A673 (cell line): ENCODE data around the gene EIPR1. TPM values are rescaled to one million over a fixed set of nuclear protein-coding genes. Genes with fewer than 3 reads are reported as not detected.

ENCODE experiments used
- BruUV-seq: library from RNA; stranded (reverse); fragments of 400-500 nt; replicated peaks from 2 replicates; lab custom pipeline; 2021; lab: Mats Ljungman, UMichigan
- CTCF ChIA-PET: fragments of 300-600 bp; sonication (Branson Sonifier 250); formaldehyde crosslinking; loops from one replicate; lab custom pipeline; 2022; ENCODE audit warnings: antibody characterized with exemption; lab: Charles Lee
- POLR2A ChIA-PET: fragments of 300-600 bp; sonication (Branson Sonifier 250); formaldehyde crosslinking; loops from one replicate; lab custom pipeline; 2022; ENCODE audit warnings: antibody characterized with exemption; ENCODE audit not compliant: low non-redundant PET; lab: Charles Lee
- DNase-seq: peaks from one replicate; pipeline ENCODE4 v3.0.0-alpha.2; 2015; ENCODE audit warnings: low spot score
- H3K27ac ChIP-seq: fragments of 200-600 bp; sonication (generic); 2 replicates; pipeline ENCODE4 v1.5.1; 2016; ENCODE audit warnings: mixed run types, low read depth, mild to moderate bottlenecking, mixed read lengths, antibody characterized with exemption, low read length; ENCODE audit not compliant: poor library complexity, severe bottlenecking
- H3K27me3 ChIP-seq: fragments of 200-600 bp; sonication (generic); replicated peaks from 2 replicates; pipeline ENCODE4 v1.6.1; 2017; ENCODE audit warnings: mixed run types, low read depth, mild to moderate bottlenecking, mixed read lengths, antibody characterized with exemption, low read length; ENCODE audit not compliant: insufficient read depth, poor library complexity
- H3K36me3 ChIP-seq: fragments of 200-600 bp; sonication (generic); 2 replicates; pipeline ENCODE4 v1.6.1; 2016; ENCODE audit warnings: mixed run types, mild to moderate bottlenecking, mixed read lengths, antibody characterized with exemption, low read length; ENCODE audit not compliant: insufficient read depth, poor library complexity, severe bottlenecking
- H3K4me1 ChIP-seq: fragments of 200-600 bp; sonication (generic); 2 replicates; pipeline ENCODE4 v1.6.1; 2017; ENCODE audit warnings: mixed run types, mild to moderate bottlenecking, mixed read lengths, antibody characterized with exemption, low read length; ENCODE audit not compliant: insufficient read depth, poor library complexity, severe bottlenecking
- H3K4me3 ChIP-seq: fragments of 200-600 bp; sonication (generic); 2 replicates; pipeline ENCODE4 v1.5.1; 2016; ENCODE audit warnings: low read depth, mixed run types, mild to moderate bottlenecking, mixed read lengths, low read length; ENCODE audit not compliant: poor library complexity, severe bottlenecking
- H3K9me3 ChIP-seq: fragments of 200-600 bp; sonication (generic); 2 replicates; pipeline ENCODE4 v1.6.1; 2016; ENCODE audit warnings: mixed run types, low read depth, mild to moderate bottlenecking, mixed read lengths, antibody characterized with exemption, low read length; ENCODE audit not compliant: poor library complexity, severe bottlenecking
- EZH2 ChIP-seq: fragments of 200-600 bp; sonication (generic); IDR thresholded peaks from 2 replicates; pipeline ENCODE4 v1.6.1; 2017; ENCODE audit warnings: borderline replicate concordance, low read depth, mild to moderate bottlenecking, mixed read lengths, antibody characterized with exemption, low read length; ENCODE audit not compliant: poor library complexity, severe bottlenecking
- intact Hi-C: fragments of 100-400 bp; cut with micrococcal nuclease; formaldehyde crosslinking; loops from one replicate; pipeline ENCODE4 v1.10.0; 2022; ENCODE audit not compliant: unreplicated experiment
- total RNA-seq: library from RNA; stranded (reverse); gene quantifications from 2 replicates; pipeline ENCODE4 v1.2.3, GENCODE V29; 2021
- TF ChIP-seq, protein P1 (sequence below): fragments of 300-800, 200-600 bp; sonication (generic); conservative IDR thresholded peaks from 2 replicates; pipeline ENCODE4 v1.5.1; 2017; ENCODE audit warnings: low read depth, mild to moderate bottlenecking, antibody characterized with exemption, low read length, moderate library complexity, mixed read lengths

The EIPR1 gene
- total RNA-seq, 1 experiment from 2014 or later: 37.0 TPM

GRCh38 chr2:3159782-3160545 lies 217.7 kb downstream of the EIPR1 start:
- Histone ChIP-seq H3K27ac (no peak overlapping the region), H3K27me3 (no peaks in the 10 kb centered on the region), H3K9me3 (peaks cover 10% of the 10 kb centered on the region), H3K36me3 (no peaks in the 10 kb centered on the region), H3K4me3 (no peak overlapping the region), H3K4me1 (no peaks in the 10 kb centered on the region)
- POLR2A ChIA-PET: no interaction called here
- TF ChIP-seq EZH2: no peak
- TF ChIP-seq, protein P1, sequence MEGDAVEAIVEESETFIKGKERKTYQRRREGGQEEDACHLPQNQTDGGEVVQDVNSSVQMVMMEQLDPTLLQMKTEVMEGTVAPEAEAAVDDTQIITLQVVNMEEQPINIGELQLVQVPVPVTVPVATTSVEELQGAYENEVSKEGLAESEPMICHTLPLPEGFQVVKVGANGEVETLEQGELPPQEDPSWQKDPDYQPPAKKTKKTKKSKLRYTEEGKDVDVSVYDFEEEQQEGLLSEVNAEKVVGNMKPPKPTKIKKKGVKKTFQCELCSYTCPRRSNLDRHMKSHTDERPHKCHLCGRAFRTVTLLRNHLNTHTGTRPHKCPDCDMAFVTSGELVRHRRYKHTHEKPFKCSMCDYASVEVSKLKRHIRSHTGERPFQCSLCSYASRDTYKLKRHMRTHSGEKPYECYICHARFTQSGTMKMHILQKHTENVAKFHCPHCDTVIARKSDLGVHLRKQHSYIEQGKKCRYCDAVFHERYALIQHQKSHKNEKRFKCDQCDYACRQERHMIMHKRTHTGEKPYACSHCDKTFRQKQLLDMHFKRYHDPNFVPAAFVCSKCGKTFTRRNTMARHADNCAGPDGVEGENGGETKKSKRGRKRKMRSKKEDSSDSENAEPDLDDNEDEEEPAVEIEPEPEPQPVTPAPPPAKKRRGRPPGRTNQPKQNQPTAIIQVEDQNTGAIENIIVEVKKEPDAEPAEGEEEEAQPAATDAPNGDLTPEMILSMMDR: no peak
- CTCF ChIA-PET: no interaction called here
- BruUV-seq: no TSS peak
- DNase-seq: no peak
- intact Hi-C loops: no loop called here

GRCh38 chr2:3154700-3155099 lies 222.9 kb downstream of the EIPR1 start:
- CTCF ChIA-PET: no interaction called here
- TF ChIP-seq EZH2: no peak
- TF ChIP-seq, protein P1: no peak

GRCh38 chr2:3154146-3154545 lies 223.5 kb downstream of the EIPR1 start:
- TF ChIP-seq EZH2: no peak
- TF ChIP-seq, protein P1: no peak

More at GRCh38 chr2:3154700-3155099, 222.9 kb downstream of the EIPR1 start:
- Histone ChIP-seq H3K27me3 (no peaks in the 10 kb centered on the region), H3K4me3 (no peak overlapping the region), H3K36me3 (no peaks in the 10 kb centered on the region), H3K4me1 (no peaks in the 10 kb centered on the region), H3K27ac (no peak overlapping the region), H3K9me3 (no peaks in the 10 kb centered on the region)
- DNase-seq: no peak
- intact Hi-C loops: no loop called here
- BruUV-seq: no TSS peak
- POLR2A ChIA-PET: interaction anchor here (0.6 to 0.7 kb wide), 4 partner anchors 21 to 1332 kb away, joined by 3 read pairs; no protein-coding TSS in a partner anchor

More at GRCh38 chr2:3154146-3154545, 223.5 kb downstream of the EIPR1 start:
- ChIA-PET POLR2A (interaction anchor here (0.6 to 0.7 kb wide), 2 partner anchors 27 to 1331 kb away, joined by 3 read pairs; no protein-coding TSS in a partner anchor), CTCF (no interaction called here)
- Histone ChIP-seq H3K36me3 (no peaks in the 10 kb centered on the region), H3K27me3 (no peaks in the 10 kb centered on the region), H3K27ac (no peak overlapping the region), H3K9me3 (no peaks in the 10 kb centered on the region), H3K4me1 (no peaks in the 10 kb centered on the region), H3K4me3 (no peak overlapping the region)
- no peak for DNase-seq
- intact Hi-C loops: no loop called here
- no TSS peak for BruUV-seq
